ENCODE results near the gene LMTK2.
A peak's percentile ranks its signal among the peaks of the same experiment; 100 is the strongest.

Gene LMTK2

DNA sequence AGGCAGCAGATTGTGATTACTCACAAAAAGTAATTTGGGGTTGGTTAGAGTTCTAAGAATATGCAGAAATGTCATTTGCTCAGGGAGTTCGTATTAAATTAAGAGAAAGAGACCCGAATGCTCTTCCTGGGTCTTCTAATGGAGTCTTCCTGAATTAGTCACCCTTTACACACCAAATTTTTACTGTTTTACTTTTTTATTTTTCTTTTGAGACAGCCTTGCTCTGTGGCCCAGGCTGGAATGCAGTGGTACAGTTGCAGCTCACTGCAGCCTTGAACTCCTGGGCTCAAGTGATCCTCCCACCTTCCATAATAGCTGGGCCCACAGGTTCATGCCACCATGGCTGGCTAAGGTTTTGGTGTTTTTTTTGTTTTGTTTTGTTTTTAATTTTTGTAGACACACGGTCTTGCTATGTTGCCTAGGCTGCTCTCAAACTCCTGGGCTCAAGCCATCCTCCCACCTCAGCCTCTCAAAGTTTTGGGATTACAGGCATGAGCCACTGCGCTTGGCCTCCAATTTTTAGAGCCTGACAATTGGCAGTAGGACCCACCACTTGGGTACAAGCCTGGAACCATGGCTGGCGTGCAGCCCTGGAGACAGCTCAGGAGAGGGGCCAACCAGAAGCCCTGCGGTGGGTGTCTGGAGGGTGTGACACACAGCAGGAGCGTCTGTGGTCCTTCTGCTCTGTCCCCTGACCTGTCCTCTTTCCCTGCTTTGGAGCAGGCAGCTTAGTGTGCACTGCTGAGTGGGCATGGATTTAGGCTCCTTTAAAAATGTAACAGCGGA is 88.2 kb downstream of the LMTK2 start:
- DNase-seq (ENCODE audit: low read depth): no peak
- H3K4me3 ChIP-seq (ENCODE audit: low read depth, low read length): no peak overlapping the region

DNA sequence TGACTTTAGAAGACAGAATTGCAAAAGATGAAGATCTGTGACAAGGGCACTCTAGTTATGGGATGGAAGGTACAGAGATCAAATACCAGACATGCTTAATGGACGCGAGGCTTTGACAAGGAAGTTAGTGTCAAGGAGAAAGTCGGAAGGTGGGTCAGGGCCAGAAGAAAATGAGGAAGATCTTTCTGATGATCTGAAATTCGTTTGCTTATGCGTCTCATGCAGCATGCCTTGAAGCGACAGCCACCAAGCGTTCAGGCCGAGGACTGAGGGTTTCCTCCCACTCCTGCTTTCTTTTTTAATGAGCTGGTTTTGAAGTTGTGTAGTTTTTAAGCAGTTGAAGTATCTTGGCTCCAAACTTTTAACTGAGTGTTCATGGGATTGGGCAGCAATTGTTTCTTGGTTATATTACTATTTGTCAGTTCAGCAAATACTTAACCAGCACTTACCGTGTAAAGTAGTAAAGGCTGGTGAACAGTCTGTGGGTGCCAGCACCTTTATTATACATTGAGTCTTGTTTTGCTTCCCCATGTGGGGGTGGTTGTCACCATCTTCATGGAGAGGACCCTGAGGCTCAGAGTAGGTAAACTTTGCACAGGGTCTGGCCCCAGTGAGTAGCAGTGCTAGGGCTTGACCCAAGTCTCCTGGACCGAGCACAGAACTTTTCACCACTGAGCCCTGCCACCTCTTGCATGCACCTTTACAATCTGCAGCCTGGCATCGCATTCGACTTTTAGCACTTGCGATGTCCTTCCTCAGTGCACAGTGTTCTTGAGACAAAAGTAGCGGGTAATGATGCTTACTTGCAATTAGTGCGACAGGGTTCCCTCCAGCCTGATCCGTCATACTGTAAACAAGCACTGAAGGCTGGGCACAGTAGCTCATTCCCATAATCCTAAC is 90.3 kb downstream of the LMTK2 start:
- no peak overlapping the region for H3K4me3 ChIP-seq (ENCODE audit: low read depth, low read length)
- DNase-seq (ENCODE audit: low read depth): no peak

GRCh38 chr7:98199131-98199530 is 92.5 kb downstream of the LMTK2 start:
- no peak overlapping the region for H3K4me3 ChIP-seq (ENCODE audit: low read depth, low read length)
- DNase-seq (ENCODE audit: low read depth): no peak

DNA sequence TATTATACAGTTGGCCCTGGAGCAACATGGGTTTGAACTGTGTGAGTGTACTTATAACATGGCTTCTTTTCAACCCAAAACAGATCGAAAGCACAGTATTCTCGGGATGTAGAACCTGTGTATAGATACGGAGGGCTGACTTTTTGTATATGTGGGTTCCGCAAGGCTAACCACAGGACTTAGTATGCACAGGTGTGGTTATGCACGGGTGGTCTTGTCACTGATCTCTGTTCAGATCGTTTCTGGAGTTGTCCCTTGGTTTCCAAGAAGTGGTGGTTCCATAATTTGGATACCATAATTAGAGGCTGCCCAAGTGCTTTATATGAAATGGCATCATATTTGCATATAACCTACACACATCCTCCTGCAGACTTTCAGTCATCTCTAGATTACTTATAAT is 93.7 kb downstream of the LMTK2 start:
- H3K4me3 ChIP-seq (ENCODE audit: low read depth, low read length): no peak overlapping the region
- no peak for DNase-seq (ENCODE audit: low read depth)

GRCh38 chr7:98202367-98203195 is 95.9 kb downstream of the LMTK2 start:
- DNase-seq (ENCODE audit: low read depth): no peak

GRCh38 chr7:98203261-98203963 is 96.8 kb downstream of the LMTK2 start:
- DNase-seq (ENCODE audit: low read depth): no peak
- H3K4me3 ChIP-seq (ENCODE audit: low read depth, low read length): no peak overlapping the region

More at GRCh38 chr7:98202367-98203195, 95.9 kb downstream of the LMTK2 start:
- H3K4me3 ChIP-seq (ENCODE audit: low read depth, low read length): no peak overlapping the region

DNA sequence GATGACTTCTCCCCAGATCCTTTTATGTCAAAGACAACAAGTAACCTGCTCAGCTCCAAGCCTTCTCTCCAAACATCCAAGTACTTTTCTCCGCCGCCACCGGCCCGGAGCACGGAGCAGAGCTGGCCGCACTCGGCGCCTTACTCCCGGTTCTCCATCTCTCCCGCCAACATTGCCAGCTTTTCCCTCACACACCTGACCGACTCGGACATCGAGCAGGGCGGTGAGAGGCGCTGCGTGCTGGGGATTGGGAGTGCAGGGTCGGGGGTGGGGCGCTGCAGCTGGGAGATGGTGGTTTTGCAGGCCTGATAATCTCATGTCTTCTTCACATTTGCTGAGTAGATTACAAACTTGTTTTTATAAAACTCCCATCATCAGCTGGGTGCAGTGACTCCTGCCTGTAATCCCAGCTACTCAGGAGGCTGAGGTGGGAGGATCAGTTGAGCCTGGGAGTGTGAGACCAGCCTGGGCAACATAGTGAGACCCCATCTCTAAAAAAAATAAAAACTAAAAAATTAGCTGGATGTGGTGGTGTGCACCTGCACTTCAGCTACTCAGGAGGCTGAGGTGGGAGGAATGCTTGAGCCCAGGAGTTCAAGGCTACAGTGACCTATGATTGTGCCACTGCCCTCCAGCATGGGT is 97.4 kb downstream of the LMTK2 start:
- no peak overlapping the region for H3K4me3 ChIP-seq (ENCODE audit: low read depth, low read length)
- no peak for DNase-seq (ENCODE audit: low read depth)

DNA sequence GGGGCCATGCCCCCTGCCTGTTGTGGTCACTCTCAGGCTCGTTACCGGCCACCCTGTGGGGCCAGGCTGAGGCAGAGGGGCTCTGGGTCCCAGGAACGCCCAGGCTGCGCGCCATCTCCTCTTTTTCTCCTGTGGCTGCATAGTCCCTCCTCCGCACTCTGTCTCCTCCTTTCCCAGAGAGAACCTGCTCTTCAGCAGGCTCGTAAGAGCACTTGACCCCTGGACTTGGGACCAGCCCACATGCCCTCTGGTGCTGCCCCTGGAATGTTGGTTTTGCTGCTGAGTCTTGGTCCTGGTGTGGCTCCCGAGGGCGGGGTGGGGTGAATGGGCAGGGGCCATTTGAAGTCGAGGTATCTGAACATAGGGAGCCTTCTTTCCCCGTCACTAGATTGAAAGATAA is 98.0 kb downstream of the LMTK2 start:
- no peak for DNase-seq (ENCODE audit: low read depth)
- no peak overlapping the region for H3K4me3 ChIP-seq (ENCODE audit: low read depth, low read length)

- H3K4me3 ChIP-seq (ENCODE audit: low read depth, low read length): no peak overlapping the region
- no peak for DNase-seq (ENCODE audit: low read depth)
These were observed 98.6 kb downstream of the LMTK2 start for GRCh38 chr7:98205162-98205845.

DNA sequence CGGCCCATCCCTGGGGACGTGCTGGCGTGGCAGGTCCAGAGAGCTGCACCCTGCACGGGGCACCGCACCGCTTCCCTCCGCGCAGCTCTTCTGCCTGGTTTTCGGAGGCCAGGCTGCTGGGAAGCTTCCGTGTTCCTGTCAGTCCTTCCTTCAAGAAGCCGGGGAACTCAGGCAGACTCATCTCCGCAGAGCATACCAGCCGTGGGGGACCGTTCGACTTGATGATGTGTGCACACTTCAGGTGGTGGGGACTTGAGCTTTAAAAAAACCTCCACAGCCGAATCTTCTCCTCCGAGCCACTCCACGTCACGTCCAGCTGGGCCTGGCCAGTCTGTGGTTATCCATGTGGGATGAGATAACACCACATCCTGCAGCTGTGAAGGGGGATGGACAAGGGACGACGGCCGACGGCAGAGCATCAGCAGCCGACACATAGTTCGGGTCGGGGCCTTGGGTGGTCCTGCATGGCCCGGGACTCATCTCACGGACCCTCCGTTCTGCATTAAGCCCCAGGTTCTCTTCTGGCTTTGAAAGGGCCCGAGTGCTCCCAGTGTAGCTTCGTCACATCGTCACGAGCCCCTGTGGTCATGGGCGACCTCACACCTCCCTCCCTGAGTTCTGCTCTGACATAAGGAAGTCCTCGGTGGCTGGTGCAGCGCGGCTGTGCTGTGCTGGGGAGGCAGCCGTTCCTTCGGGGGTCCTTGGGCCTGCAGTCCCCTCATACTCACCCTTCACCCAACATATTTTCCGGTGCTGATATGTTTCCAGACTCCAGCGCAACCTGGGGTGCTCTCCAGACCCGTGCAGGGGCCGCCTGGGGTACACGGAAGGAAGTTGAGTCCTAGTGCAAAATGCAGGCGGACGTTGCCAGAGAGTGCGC is 100.0 kb downstream of the LMTK2 start:
- no peak overlapping the region for H3K4me3 ChIP-seq (ENCODE audit: low read depth, low read length)
- DNase-seq (ENCODE audit: low read depth): no peak

DNA sequence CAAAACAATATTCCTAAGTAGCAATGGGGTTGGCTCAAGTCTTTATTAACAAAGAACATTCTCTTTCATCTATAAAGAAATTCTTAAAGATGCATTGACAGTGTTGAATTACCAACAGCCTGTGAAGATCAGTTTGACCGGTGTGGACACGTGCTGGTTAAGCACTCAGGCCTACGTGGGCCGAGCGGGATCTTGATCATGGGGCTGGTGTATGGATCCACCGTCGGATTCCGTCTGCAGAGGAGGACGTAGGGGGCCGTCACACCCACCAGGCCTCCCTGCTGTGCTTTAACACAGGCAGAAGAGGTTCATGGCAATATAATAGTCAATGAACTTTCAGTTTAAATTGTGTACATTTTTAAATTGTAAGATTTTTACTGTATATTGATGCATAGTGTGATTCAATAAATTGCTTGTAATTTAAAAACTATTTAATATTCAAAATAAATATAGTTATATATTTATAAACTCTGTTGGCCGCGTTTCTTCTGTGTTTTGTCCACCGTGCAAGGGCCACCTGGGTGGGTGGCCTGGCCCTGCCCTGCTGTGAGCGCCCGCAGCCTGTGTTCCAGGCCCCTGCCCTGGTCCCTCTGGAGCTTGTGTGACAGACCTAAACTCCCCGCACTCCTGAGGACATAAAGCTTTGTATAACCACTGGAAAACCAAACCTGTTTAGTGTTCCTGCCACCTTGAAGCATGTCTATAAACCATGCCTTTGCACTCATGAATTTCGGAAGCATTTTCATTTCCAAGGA is 102.7 kb downstream of the LMTK2 start:
- H3K4me3 ChIP-seq (ENCODE audit: low read depth, low read length): no peak overlapping the region
- no peak for DNase-seq (ENCODE audit: low read depth)

DNA sequence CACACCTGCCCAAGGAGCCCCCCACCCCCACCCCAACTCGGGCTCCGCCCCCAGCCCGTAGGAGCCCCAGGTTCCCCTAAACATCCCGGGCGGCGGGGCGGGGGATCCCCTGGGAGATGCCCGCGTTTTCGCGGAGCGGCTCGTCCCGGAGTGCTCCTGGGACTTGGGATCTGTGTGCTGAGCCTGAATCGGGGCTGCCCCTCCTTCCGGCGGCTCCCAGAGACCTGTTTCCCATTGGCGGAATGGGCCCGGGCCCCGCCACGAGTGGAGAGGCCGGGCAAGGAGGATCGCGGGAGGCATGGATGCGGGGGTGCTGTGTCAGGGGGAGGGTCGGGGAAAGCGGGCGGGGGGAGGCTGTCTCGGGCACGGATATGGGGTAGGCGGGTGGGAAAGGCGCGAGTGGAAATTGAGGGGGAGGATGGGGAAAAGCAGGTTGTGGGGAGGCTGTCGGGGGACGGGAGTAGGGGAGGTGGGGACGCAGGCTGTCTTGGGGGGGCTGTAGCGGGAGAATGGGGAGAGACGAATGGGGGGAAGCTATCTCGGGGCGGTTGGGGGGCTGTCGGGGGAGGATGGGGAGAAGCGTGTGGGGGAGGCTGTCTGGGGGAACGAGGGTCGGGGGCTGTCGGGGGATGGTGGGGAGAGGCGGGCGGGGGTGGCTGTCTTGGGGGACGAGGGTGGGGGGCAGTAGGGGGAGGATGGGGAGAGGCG is 104.0 kb downstream of the LMTK2 start:
- DNase-seq (ENCODE audit: low read depth): no peak
- peak overlapping the region; percentile 30 for H3K4me3 ChIP-seq (ENCODE audit: low read depth, low read length)

GRCh38 chr7:98211221-98211675 is 104.6 kb downstream of the LMTK2 start, which contains the start of gene BHLHA15:
BHLHA15 (plus strand) TSS chr7:98211439; CDS start chr7:98212310, 871 bp downstream.
- peak within 1 kb of the TSS; percentile 33 for H3K4me3 ChIP-seq (ENCODE audit: low read depth, low read length)

GRCh38 chr7:98211676-98212531 is 105.2 kb downstream of the LMTK2 start:
- no peak overlapping the region for H3K4me3 ChIP-seq (ENCODE audit: low read depth, low read length)
- DNase-seq (ENCODE audit: low read depth): no peak

More at GRCh38 chr7:98211221-98211675, 104.6 kb downstream of the LMTK2 start, which contains the start of gene BHLHA15:
- no peak for DNase-seq (ENCODE audit: low read depth)

- no peak overlapping the region for H3K4me3 ChIP-seq (ENCODE audit: low read depth, low read length)
- DNase-seq (ENCODE audit: low read depth): no peak
These were observed 105.9 kb downstream of the LMTK2 start for GRCh38 chr7:98212532-98213041.
